Measurements from ENCODE around the gene RAB10. TPM values are rescaled to one million over a fixed set of nuclear protein-coding genes. Genes with fewer than 3 reads are reported as not detected.
A peak's percentile ranks its signal among the peaks of the same experiment; 100 is the strongest.

Gene RAB10
- total and polyA plus RNA-seq, 2 of the 4 experiments (the other 2 are of a cell fraction) = 30.1 to 77.1 TPM

DNA sequence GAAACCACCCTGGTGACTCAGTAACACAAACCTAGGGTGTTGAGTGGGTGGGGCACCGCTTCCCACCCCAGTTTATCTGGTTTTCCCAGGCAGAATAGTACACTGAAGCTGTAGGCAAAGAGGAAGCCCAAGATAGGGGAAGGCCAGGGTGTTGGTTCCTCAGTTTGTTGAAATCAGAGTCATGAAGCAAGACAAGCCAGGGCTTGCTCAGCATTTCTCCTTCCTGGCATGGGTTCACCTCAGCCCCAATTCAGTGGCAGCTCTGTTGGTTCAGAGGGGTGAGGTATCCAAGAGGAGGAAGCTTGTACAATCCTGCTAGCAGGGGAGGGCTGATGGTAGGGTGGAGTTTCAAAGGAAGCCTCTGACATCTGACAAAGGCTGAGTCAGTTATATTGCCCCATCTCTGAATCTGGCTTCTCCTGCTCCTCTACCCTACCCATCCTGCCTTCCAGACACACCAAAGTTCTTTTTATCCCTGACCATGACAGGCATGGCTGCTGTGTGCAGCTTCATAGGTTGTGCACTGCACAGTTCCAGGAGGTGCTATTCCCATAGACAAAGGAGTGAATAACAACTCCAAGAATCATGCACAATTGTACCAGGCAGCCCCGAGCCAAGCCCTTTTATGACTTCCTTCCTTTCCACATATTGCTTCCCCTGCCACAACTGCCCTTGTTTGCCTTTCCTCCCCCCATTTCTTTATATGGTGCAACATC lies 24.9 kb upstream of the RAB10 start:
- peak overlapping the region; percentile 24; the same call in 1 of the 2 replicates for H4K91ac ChIP-seq (ENCODE audit: insufficient read depth, low read depth, low read length)
- no peaks in the 10 kb centered on the region for H3K36me3 ChIP-seq (ENCODE audit: control insufficient read depth, insufficient read depth, low read length)
- CTCF ChIA-PET = interaction anchor here (0.5 to 0.8 kb wide), 2 partner anchors 17 to 1008 kb away, joined by 3 read pairs; no protein-coding TSS in a partner anchor
- H3K4me1 ChIP-seq (ENCODE audit: control insufficient read depth, insufficient read depth, low read length) = peaks cover 16% of the 10 kb centered on the region
- 0 out of 2 replicates have a peak overlapping the region, but pooled peaks have one; percentile 0 for H2AK5ac ChIP-seq (ENCODE audit: low read depth, low read length)
- H3K14ac ChIP-seq (replicated peaks; ENCODE audit: low read depth, low read length) = peak overlapping the region; percentile 43; the same call in 1 of the 2 replicates
- no peak overlapping the region for H3K9ac ChIP-seq (ENCODE audit: low read depth, low read length)
- H2BK120ac ChIP-seq (ENCODE audit: low read depth, low read length) = peak overlapping the region; percentile 44; the same call in 1 of the 2 replicates
- H3K4ac ChIP-seq (ENCODE audit: low read depth, low read length) = peak overlapping the region; percentile 19; the same call in 1 of the 2 replicates
- peaks cover 14% of the 10 kb centered on the region for H3K9me1 ChIP-seq (ENCODE audit: insufficient read depth, low read length)
- H3K27ac ChIP-seq (ENCODE audit: insufficient read depth, low read length) = peak overlapping the region; percentile 10; the same call in 1 of the 2 replicates
- H2AK9ac ChIP-seq (replicated peaks; ENCODE audit: low read depth, low read length, poor library complexity) = peak overlapping the region; percentile 70
- BruUV-seq (replicated peaks) = no TSS peak
- H3K9me3 ChIP-seq (ENCODE audit: control insufficient read depth, insufficient read depth, low read length) = no peaks in the 10 kb centered on the region
- H2BK5ac ChIP-seq (ENCODE audit: low read depth, low read length, poor library complexity, severe bottlenecking) = peak overlapping the region; percentile 16
- DNase-seq (peak; percentile 79), ATAC-seq (ENCODE audit: low read depth) (peak; percentile 71)
- 100% methylated on average over 1 of the region's 2 CpGs; no CpG with 5 or more reads in 1 of the 2 experiments for WGBS, 2 experiments (ENCODE audit: extremely low coverage in 2 of 2, insufficient read length in 1 of 2)
- intact Hi-C loops (cut with micrococcal nuclease) = no loop called here
- POLR2A ChIA-PET (ENCODE audit: unreplicated experiment) = no interaction called here
- H4K5ac ChIP-seq (ENCODE audit: low read depth, low read length) = peak overlapping the region; percentile 7; the same call in 1 of the 2 replicates
- H2BK15ac ChIP-seq (ENCODE audit: low read depth, low read length) = peak overlapping the region; percentile 1; the same call in 1 of the 3 replicates
- H2BK20ac ChIP-seq (ENCODE audit: low read depth, low read length) = peak overlapping the region; percentile 45; the same call in 1 of the 2 replicates
- TF ChIP-seq MAZ (IDR thresholded peaks at IDR 0.05; ENCODE audit: borderline replicate concordance, low read depth, low read length) = no peak
- TF ChIP-seq, protein P1, sequence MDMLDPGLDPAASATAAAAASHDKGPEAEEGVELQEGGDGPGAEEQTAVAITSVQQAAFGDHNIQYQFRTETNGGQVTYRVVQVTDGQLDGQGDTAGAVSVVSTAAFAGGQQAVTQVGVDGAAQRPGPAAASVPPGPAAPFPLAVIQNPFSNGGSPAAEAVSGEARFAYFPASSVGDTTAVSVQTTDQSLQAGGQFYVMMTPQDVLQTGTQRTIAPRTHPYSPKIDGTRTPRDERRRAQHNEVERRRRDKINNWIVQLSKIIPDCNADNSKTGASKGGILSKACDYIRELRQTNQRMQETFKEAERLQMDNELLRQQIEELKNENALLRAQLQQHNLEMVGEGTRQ (IDR thresholded peaks at IDR 0.05; ENCODE audit: low read depth, low read length) = no peak
- no peak for TF ChIP-seq FOS (IDR thresholded peaks at IDR 0.05; ENCODE audit: low read depth, low read length)
- TF ChIP-seq SMC3 (IDR thresholded peaks at IDR 0.05; ENCODE audit: low read depth, low read length) = no peak
- TF ChIP-seq CHD1 (IDR thresholded peaks at IDR 0.05; ENCODE audit: low read depth, low read length) = no peak
- no peak for TF ChIP-seq RFX5 (IDR thresholded peaks at IDR 0.05; ENCODE audit: low read depth, low read length)
- no peak for TF ChIP-seq RCOR1 (IDR thresholded peaks at IDR 0.05; ENCODE audit: insufficient replicate concordance, low read length)
- peak; percentile 10; the same call in 1 of the 2 replicates for TF ChIP-seq MAFK (IDR thresholded peaks at IDR 0.05; ENCODE audit: low read depth, low read length)
- no peak for TF ChIP-seq RAD21 (IDR thresholded peaks at IDR 0.05; ENCODE audit: low read length)
- peak; percentile 89 for TF ChIP-seq CEBPB (IDR thresholded peaks at IDR 0.05; ENCODE audit: low read depth, low read length)
- TF ChIP-seq, protein P2, sequence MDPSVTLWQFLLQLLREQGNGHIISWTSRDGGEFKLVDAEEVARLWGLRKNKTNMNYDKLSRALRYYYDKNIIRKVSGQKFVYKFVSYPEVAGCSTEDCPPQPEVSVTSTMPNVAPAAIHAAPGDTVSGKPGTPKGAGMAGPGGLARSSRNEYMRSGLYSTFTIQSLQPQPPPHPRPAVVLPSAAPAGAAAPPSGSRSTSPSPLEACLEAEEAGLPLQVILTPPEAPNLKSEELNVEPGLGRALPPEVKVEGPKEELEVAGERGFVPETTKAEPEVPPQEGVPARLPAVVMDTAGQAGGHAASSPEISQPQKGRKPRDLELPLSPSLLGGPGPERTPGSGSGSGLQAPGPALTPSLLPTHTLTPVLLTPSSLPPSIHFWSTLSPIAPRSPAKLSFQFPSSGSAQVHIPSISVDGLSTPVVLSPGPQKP (IDR thresholded peaks at IDR 0.05; ENCODE audit: borderline replicate concordance, low read depth, low read length) = no peak
- H4K8ac ChIP-seq (ENCODE audit: low read depth in 2 of 2, low read length in 2 of 2) = peak overlapping the region in 1 of 2 experiments; percentile 71; a peak in 3 of 4 replicates
- H3K4me3 ChIP-seq (ENCODE audit: insufficient read depth, low read depth, low read length) = no peak overlapping the region
- H3K23ac ChIP-seq (ENCODE audit: low read depth, low read length) = no peak overlapping the region
- peak overlapping the region; percentile 45 for H3K18ac ChIP-seq (ENCODE audit: low read depth, low read length)
- peaks cover 5% of the 10 kb centered on the region for H4K20me1 ChIP-seq (ENCODE audit: insufficient read depth, low read length)
- no peaks in the 10 kb centered on the region for H3K27me3 ChIP-seq (ENCODE audit: control insufficient read depth, insufficient read depth, low read length)
- H3K79me1 ChIP-seq (ENCODE audit: low read depth in 1 of 2, low read length in 2 of 2) = no peaks in the 10 kb centered on the region; a peak in 1 of 4 replicates
- in situ Hi-C loops (cut with MboI; ENCODE audit: low sequenced_read_pairs) = no loop called here
- dilution Hi-C loops (cut with HindIII; ENCODE audit: low sequenced_read_pairs, unreplicated experiment) = no loop called here
- no peak overlapping the region for H3K56ac ChIP-seq (ENCODE audit: extremely low read depth, insufficient read depth, low read length)
- no peak overlapping the region for H3K4me2 ChIP-seq (ENCODE audit: low read depth, low read length)
- peak overlapping the region; percentile 86 for H2AFZ ChIP-seq (replicated peaks; ENCODE audit: low read length, poor library complexity)
